Aorta (tissue), 5 donors: Measurements from ENCODE around the gene ENDOU. TPM values are rescaled to one million over a fixed set of nuclear protein-coding genes. Genes with fewer than 3 reads are reported as not detected.

Source experiments
- ATAC-seq: fragments of 200-7000 bp; cut with Tn5 transposase; one replicate; pipeline ENCODE4 v1.9.1; 2022; ENCODE audit warnings: moderate library complexity; ENCODE audit not compliant: low FRiP score
- DNase-seq, 2 donors: peaks; one replicate each; pipeline ENCODE4 v3.0.0-alpha.2; 2020
- H3K27ac ChIP-seq, 2 donors: one replicate each; pipeline ENCODE4 v1.5.1; 2013; ENCODE audit warnings: low read length in 2 of 2, mild to moderate bottlenecking in 2 of 2, moderate library complexity in 2 of 2, control low read depth in 1 of 2, inconsistent platforms in 1 of 2, low read depth in 1 of 2
- H3K27me3 ChIP-seq, 2 donors: one replicate each; pipeline ENCODE4 v1.6.1; 2013; ENCODE audit warnings: control low read depth in 1 of 2, low read length in 1 of 2, mild to moderate bottlenecking in 1 of 2, moderate library complexity in 1 of 2; ENCODE audit not compliant: insufficient read depth in 2 of 2, control insufficient read depth in 1 of 2
- H3K36me3 ChIP-seq, 2 donors: one replicate each; pipeline ENCODE4 v1.6.1; 2013; ENCODE audit warnings: control low read depth in 1 of 2, low read length in 1 of 2, mild to moderate bottlenecking in 1 of 2; ENCODE audit not compliant: insufficient read depth in 2 of 2, control insufficient read depth in 1 of 2
- H3K4me1 ChIP-seq, 2 donors: one replicate each; pipeline ENCODE4 v1.6.1; 2013; ENCODE audit warnings: low read length in 2 of 2, control low read depth in 1 of 2, mild to moderate bottlenecking in 1 of 2, moderate library complexity in 1 of 2; ENCODE audit not compliant: insufficient read depth in 2 of 2, control insufficient read depth in 1 of 2
- H3K4me3 ChIP-seq, 2 donors: one replicate each; pipeline ENCODE4 v1.5.1; 2013; ENCODE audit warnings: low read length in 2 of 2, control low read depth in 1 of 2, mild to moderate bottlenecking in 1 of 2
- H3K9me3 ChIP-seq: one replicate; pipeline ENCODE4 v1.6.1; 2013; ENCODE audit warnings: mild to moderate bottlenecking, low read length; ENCODE audit not compliant: control insufficient read depth
- WGBS, 2 donors: extraction: QIAGEN DNeasy Blood & Tissue Kit; methylation state at CpG; one replicate each; pipeline ENCODE4 v1.1.7; 2013; 5-methylcytosine and 5-hydroxymethylcytosine counted together
- intact Hi-C, 2 donors: fragments of 100-400 bp; cut with DNase I; formaldehyde crosslinking; loops; one replicate each; pipeline versions ENCODE4 v1.14.2 to v1.15.0; 2022
- long read RNA-seq, 2 donors: library from polyadenylated mRNA; unstranded; transcript quantifications; one replicate each; pipeline ENCODE4 v2.0.0, GENCODE V29; 2020 to 2021
- polyA plus RNA-seq, 2 donors: library from polyadenylated mRNA; stranded (reverse); fragments of 200-250 nt; gene quantifications; one replicate each; pipeline ENCODE4 v1.2.3, GENCODE V29; 2013
- total RNA-seq, 2 donors: library from RNA; stranded (reverse); fragmentation: NEBNext Ultra II Directional; extraction: Animal tissue kit (Norgen Biotek cat#: 25700); gene quantifications; one replicate each; pipeline ENCODE4 v1.2.1, GENCODE V29; 2021
- donor health status: healthy with polysubstance abuse.
- donor health status: Bipolar disorder and iron deficiency.
- donor health status: DM: no; HTN: no; CAD: no.
- donor health status: DM: no; HTN: no; CAD: no.
- donor health status: DM: yes; HTN: yes; CAD: no.

The ENDOU gene, protein sequence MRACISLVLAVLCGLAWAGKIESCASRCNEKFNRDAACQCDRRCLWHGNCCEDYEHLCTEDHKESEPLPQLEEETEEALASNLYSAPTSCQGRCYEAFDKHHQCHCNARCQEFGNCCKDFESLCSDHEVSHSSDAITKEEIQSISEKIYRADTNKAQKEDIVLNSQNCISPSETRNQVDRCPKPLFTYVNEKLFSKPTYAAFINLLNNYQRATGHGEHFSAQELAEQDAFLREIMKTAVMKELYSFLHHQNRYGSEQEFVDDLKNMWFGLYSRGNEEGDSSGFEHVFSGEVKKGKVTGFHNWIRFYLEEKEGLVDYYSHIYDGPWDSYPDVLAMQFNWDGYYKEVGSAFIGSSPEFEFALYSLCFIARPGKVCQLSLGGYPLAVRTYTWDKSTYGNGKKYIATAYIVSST
- total RNA-seq: 1 to 10 TPM in 1 of 2 donors, under 1 TPM in 1; 0.29 to 1.7 TPM
- under 1 TPM in 1 of 2 donors, not detected in 1; 0.74 TPM for polyA plus RNA-seq
- long read RNA-seq, donor 1: 0 reads
- long read RNA-seq, donor 2, partial matches to known transcripts: 3 of 4 reads
- long read RNA-seq, donor 2, other reads (novel, unspliced or antisense): 1 of 4 reads

DNA sequence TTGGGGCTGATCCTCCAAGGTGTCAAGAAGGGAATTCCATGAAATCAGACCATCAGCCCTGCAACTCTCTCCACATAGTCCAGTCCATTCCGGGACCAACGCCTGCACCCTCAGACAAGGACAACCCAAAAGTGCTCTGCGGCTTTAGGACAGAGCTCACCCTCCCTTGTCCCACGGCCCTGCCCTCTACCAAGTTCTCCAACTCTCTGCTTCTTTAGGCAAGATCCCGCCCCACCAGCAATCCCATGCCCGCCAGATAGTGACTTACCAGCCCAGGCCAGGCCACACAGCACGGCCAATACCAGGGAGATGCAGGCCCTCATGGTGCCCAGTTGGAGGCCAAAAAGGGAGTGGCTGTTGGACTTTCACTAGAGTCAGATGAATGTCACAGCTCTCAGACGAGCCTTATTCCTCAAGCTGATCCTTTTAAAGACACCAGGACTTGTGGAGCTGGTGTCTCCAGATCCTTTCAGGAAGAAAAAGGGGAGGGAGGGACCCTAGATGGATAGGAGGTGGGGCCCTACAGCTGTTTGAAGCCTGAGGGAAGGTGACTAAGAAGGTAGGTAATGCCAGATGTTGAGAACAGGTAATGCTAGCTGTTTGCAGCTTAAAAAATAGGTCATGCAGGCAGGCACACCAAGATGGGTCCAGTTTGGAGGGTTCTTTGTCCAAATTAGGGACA is at the start of gene ENDOU:
TSS of gene ENDOU (minus strand) at position 400 of the 682 bp plus-strand sequence. CDS start at position 323, 77 bp downstream.
- intact Hi-C loops: no loop called here
- no peak for ATAC-seq
- no peaks in the 10 kb centered on the region for H3K9me3 ChIP-seq

DNA sequence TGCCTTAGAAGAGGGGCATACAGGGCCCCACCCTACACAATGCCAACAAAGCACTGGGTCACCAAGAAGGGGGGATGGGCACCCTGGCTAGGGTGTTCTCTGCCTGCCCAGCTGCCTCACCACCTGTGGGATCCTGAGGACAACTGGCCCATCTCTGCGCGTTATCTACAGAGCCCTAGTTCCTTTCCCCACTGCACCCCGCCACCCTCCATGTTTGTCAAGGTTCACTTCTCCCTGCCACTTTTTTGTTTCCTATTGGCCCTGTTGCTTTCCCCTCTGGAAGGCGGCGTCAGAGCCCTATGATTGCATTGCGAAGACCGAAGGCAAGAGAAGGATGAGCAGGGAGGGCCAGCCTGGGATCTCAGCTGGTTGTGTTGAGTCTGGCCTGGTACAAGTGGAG is 49.4 kb upstream of the ENDOU start:
- ATAC-seq (no peak), DNase-seq (no peak)
- H3K27ac ChIP-seq: no peak overlapping the region
- H3K9me3 ChIP-seq: no peaks in the 10 kb centered on the region
- H3K4me1 ChIP-seq: peaks cover 0 to 5% of the 10 kb centered on the region in 2 donors
- no peaks in the 10 kb centered on the region for H3K36me3 ChIP-seq
- 96 to 98% methylated on average over 7 of the region's 7 CpGs for WGBS, 2 donors
- intact Hi-C loops: loop anchor here in 1 of 2 donors (5.0 kb wide), 1 partner anchor 63 kb away; no protein-coding TSS in a partner anchor
- no peak overlapping the region for H3K4me3 ChIP-seq
- no peaks in the 10 kb centered on the region for H3K27me3 ChIP-seq

More for the DNA sequence above, at the start of gene ENDOU:
- DNase-seq: no peak
- Histone ChIP-seq H3K27ac (no peak within 1 kb of the TSS), H3K4me1 (no peaks in the 10 kb centered on the region), H3K36me3 (no peaks in the 10 kb centered on the region), H3K27me3 (no peaks in the 10 kb centered on the region), H3K4me3 (no peak within 1 kb of the TSS)
- 78 to 90% methylated on average over 8 of the region's 8 CpGs for whole genome bisulfite sequencing, 2 donors

GRCh38 chr12:47773858-47774580 is 48.7 kb upstream of the ENDOU start:
- intact Hi-C loops: no loop called here
- no peaks in the 10 kb centered on the region for H3K36me3 ChIP-seq
- H3K27ac ChIP-seq: no peak overlapping the region
- H3K27me3 ChIP-seq: no peaks in the 10 kb centered on the region
- H3K4me3 ChIP-seq: peak overlapping the region; percentile 53 to 69
- ATAC-seq: no peak
- no peak for DNase-seq
- H3K9me3 ChIP-seq: no peaks in the 10 kb centered on the region
- WGBS, 2 donors: 55 to 56% methylated on average over 14 of the region's 14 CpGs
- peaks cover 0 to 5% of the 10 kb centered on the region in 2 donors for H3K4me1 ChIP-seq

- peaks cover 0 to 4% of the 10 kb centered on the region in 2 donors for H3K4me1 ChIP-seq
- no peaks in the 10 kb centered on the region for H3K27me3 ChIP-seq
- H3K27ac ChIP-seq: no peak within 1 kb of the TSS
- DNase-seq: peak; percentile 82 to 93
- peak within 1 kb of the TSS; percentile 53 to 69 for H3K4me3 ChIP-seq
- no peaks in the 10 kb centered on the region for H3K9me3 ChIP-seq
- H3K36me3 ChIP-seq: no peaks in the 10 kb centered on the region
- 0% methylated on average over 60 to 106 of the region's 106 CpGs for whole genome bisulfite sequencing, 2 donors
- peak; percentile 83 for ATAC-seq
- intact Hi-C loops: no loop called here
Observed at GRCh38 chr12:47773062-47773857, 48.0 kb upstream of the ENDOU start, which contains the start of gene SLC48A1. Gene SLC48A1 (plus strand): TSS chr12:47773238. CDS start chr12:47773305, 67 bp downstream.

DNA sequence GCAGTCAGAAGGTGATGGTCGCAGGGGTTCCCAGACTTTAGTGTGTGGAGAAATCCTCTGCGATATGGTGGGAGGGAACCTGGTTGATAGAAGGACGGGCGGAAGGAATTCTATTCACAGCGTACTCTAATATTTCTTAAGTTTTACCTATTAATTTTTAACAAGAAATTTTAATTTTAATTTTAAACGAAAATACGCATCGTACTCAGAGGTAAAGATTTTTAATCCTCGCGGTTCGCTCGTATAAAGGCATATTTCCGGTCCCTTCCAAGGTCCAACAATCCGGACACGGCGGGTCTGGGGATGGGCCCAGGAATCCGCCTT is 47.4 kb upstream of the ENDOU start:
- Histone ChIP-seq H3K27me3 (no peaks in the 10 kb centered on the region), H3K4me3 (peak overlapping the region; percentile 53 to 69), H3K36me3 (no peaks in the 10 kb centered on the region), H3K27ac (no peak overlapping the region), H3K9me3 (no peaks in the 10 kb centered on the region), H3K4me1 (peaks cover 0 to 2% of the 10 kb centered on the region in 2 donors)
- 15 to 16% methylated on average over 17 of the region's 17 CpGs for WGBS, 2 donors
- intact Hi-C loops: no loop called here
- ATAC-seq (no peak), DNase-seq (no peak)

- Histone ChIP-seq H3K4me1 (peaks cover 0 to 2% of the 10 kb centered on the region in 2 donors), H3K9me3 (no peaks in the 10 kb centered on the region), H3K27me3 (no peaks in the 10 kb centered on the region), H3K27ac (no peak overlapping the region), H3K4me3 (no peak overlapping the region), H3K36me3 (no peaks in the 10 kb centered on the region)
- 84 to 88% methylated on average over 13 of the region's 13 CpGs for WGBS, 2 donors
- ATAC-seq (no peak), DNase-seq (no peak)
- intact Hi-C loops: no loop called here
Observed at GRCh38 chr12:47772094-47772660, 46.9 kb upstream of the ENDOU start.

GRCh38 chr12:47771304-47771703 is 46.0 kb upstream of the ENDOU start:
- no peak for DNase-seq
- WGBS, 2 donors: 86 to 89% methylated on average over 6 of the region's 6 CpGs
- intact Hi-C loops: no loop called here

More at GRCh38 chr12:47771304-47771703, 46.0 kb upstream of the ENDOU start:
- no peak for ATAC-seq
- no peak overlapping the region for H3K4me3 ChIP-seq
- H3K27ac ChIP-seq: no peak overlapping the region
- H3K27me3 ChIP-seq: no peaks in the 10 kb centered on the region
- H3K9me3 ChIP-seq: no peaks in the 10 kb centered on the region
- H3K4me1 ChIP-seq: peaks cover 0 to 2% of the 10 kb centered on the region in 2 donors
- H3K36me3 ChIP-seq: no peaks in the 10 kb centered on the region
